ENCODE data around the gene STAT3.

GRCh38 chr17:42381898-42382297 is 6.3 kb downstream of the STAT3 start:
- TF ChIP-seq, protein P1, sequence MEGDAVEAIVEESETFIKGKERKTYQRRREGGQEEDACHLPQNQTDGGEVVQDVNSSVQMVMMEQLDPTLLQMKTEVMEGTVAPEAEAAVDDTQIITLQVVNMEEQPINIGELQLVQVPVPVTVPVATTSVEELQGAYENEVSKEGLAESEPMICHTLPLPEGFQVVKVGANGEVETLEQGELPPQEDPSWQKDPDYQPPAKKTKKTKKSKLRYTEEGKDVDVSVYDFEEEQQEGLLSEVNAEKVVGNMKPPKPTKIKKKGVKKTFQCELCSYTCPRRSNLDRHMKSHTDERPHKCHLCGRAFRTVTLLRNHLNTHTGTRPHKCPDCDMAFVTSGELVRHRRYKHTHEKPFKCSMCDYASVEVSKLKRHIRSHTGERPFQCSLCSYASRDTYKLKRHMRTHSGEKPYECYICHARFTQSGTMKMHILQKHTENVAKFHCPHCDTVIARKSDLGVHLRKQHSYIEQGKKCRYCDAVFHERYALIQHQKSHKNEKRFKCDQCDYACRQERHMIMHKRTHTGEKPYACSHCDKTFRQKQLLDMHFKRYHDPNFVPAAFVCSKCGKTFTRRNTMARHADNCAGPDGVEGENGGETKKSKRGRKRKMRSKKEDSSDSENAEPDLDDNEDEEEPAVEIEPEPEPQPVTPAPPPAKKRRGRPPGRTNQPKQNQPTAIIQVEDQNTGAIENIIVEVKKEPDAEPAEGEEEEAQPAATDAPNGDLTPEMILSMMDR (IDR thresholded peaks at IDR 0.05 in 4 of 5, conservative IDR thresholded peaks at IDR 0.05 in 1 of 5): no peak
- TF ChIP-seq POLR2A (IDR thresholded peaks at IDR 0.05): no peak
